ENCODE measurements around the gene SLC44A5. TPM values are rescaled to one million over a fixed set of nuclear protein-coding genes. Genes with fewer than 3 reads are reported as not detected.
A peak's percentile ranks its signal among the peaks of the same experiment; 100 is the strongest.

The SLC44A5 gene
- total RNA-seq, 4 donors from 2014 or later, result 0.27 to 1.1 (median 0.42) TPM

- H3K36me3 ChIP-seq, result no peaks in the 10 kb centered on the region
- no peaks in the 10 kb centered on the region for H3K4me1 ChIP-seq
- TF ChIP-seq POLR2A (IDR thresholded peaks at IDR 0.05) (no peak), CTCF (IDR thresholded peaks at IDR 0.05) (no peak), EP300 (IDR thresholded peaks at IDR 0.05) (no peak), POLR2AphosphoS5 (IDR thresholded peaks at IDR 0.05) (no peak)
- ATAC-seq, result no peak
- no peaks in the 10 kb centered on the region for H3K9me3 ChIP-seq
- H3K4me3 ChIP-seq, result no peak overlapping the region
- no peaks in the 10 kb centered on the region for H3K27me3 ChIP-seq
- no peak overlapping the region for H3K27ac ChIP-seq
Observed at GRCh38 chr1:75640137-75640536, 29.2 kb upstream of the SLC44A5 start.

- TF ChIP-seq CTCF (IDR thresholded peaks at IDR 0.05), result peak; percentile 57 to 70 (median 66)
- no peak for TF ChIP-seq EP300 (IDR thresholded peaks at IDR 0.05)
- Histone ChIP-seq H3K4me1 (no peaks in the 10 kb centered on the region), H3K4me3 (no peak overlapping the region), H3K27me3 (no peaks in the 10 kb centered on the region), H3K9me3 (no peaks in the 10 kb centered on the region), H3K36me3 (no peaks in the 10 kb centered on the region), H3K27ac (no peak overlapping the region)
- WGBS, 2 donors (ENCODE audit: low coverage in 1 of 2), result 35 to 38% methylated on average over 2 of the region's 2 CpGs
- ATAC-seq, result no peak
Observed at GRCh38 chr1:75632350-75632949, 21.5 kb upstream of the SLC44A5 start.

- ATAC-seq, result no peak
Observed at GRCh38 chr1:75630998-75631397, 20.1 kb upstream of the SLC44A5 start.

GRCh38 chr1:75630004-75630594 lies 19.2 kb upstream of the SLC44A5 start:
- Histone ChIP-seq H3K27ac (no peak overlapping the region), H3K4me3 (no peak overlapping the region), H3K27me3 (no peaks in the 10 kb centered on the region), H3K4me1 (no peaks in the 10 kb centered on the region), H3K36me3 (no peaks in the 10 kb centered on the region), H3K9me3 (no peaks in the 10 kb centered on the region)
- ATAC-seq, result no peak
- TF ChIP-seq POLR2AphosphoS5 (IDR thresholded peaks at IDR 0.05), result no peak
- 30 to 49% methylated on average over 3 of the region's 3 CpGs for WGBS, 2 donors (ENCODE audit: low coverage in 1 of 2)

More at GRCh38 chr1:75630998-75631397, 20.1 kb upstream of the SLC44A5 start:
- Histone ChIP-seq H3K4me3 (no peak overlapping the region), H3K36me3 (no peaks in the 10 kb centered on the region), H3K27ac (no peak overlapping the region), H3K4me1 (no peaks in the 10 kb centered on the region), H3K27me3 (no peaks in the 10 kb centered on the region), H3K9me3 (no peaks in the 10 kb centered on the region)
- TF ChIP-seq EP300 (IDR thresholded peaks at IDR 0.05) (no peak), POLR2A (IDR thresholded peaks at IDR 0.05) (no peak), CTCF (IDR thresholded peaks at IDR 0.05) (no peak), POLR2AphosphoS5 (IDR thresholded peaks at IDR 0.05) (no peak)
- WGBS, 2 donors (ENCODE audit: low coverage in 1 of 2), result 83% methylated on average over 1 of the region's 1 CpG; no CpG with 5 or more reads in 1 of the 2 donors

GRCh38 chr1:75625795-75626194 lies 14.9 kb upstream of the SLC44A5 start:
- no peak for ATAC-seq
- WGBS, 2 donors (ENCODE audit: low coverage in 1 of 2), result 40 to 67% methylated on average over 2 to 3 of the region's 3 CpGs
- Histone ChIP-seq H3K4me1 (no peaks in the 10 kb centered on the region), H3K36me3 (no peaks in the 10 kb centered on the region), H3K9me3 (no peaks in the 10 kb centered on the region), H3K27me3 (no peaks in the 10 kb centered on the region), H3K4me3 (no peak overlapping the region), H3K27ac (no peak overlapping the region)
- TF ChIP-seq POLR2A (IDR thresholded peaks at IDR 0.05), result no peak
- no peak for TF ChIP-seq CTCF (IDR thresholded peaks at IDR 0.05)
- TF ChIP-seq EP300 (IDR thresholded peaks at IDR 0.05), result no peak
- no peak for TF ChIP-seq POLR2AphosphoS5 (IDR thresholded peaks at IDR 0.05)
